Right atrium auricular region (tissue), 2 donors: ENCODE results near the gene GRK2. TPM values are rescaled to one million over a fixed set of nuclear protein-coding genes. Genes with fewer than 3 reads are reported as not detected.
"Not testable (repeated sequence)": the region's sequence is repeated elsewhere in the genome, so short reads cannot be mapped to it uniquely, and the experiment has no call there.

Source experiments
- DNase-seq: peaks from one replicate; pipeline ENCODE4 v3.0.0-alpha.2; 2019; ENCODE audit warnings: low spot score
- H3K27ac ChIP-seq, 2 donors: fragments of 200-600 bp; sonication (generic); 1 replicate in 1 of 2; 2 replicates in 1 of 2; pipeline ENCODE4 v1.5.1; 2016 to 2019
- H3K27me3 ChIP-seq, 2 donors: fragments of 200-600 bp; sonication (generic); one replicate each; pipeline versions ENCODE4 v1.5.1 to v1.6.0; 2017 to 2019
- H3K36me3 ChIP-seq: fragments of 200-600 bp; sonication (generic); one replicate; pipeline ENCODE4 v1.5.1; 2016
- H3K4me1 ChIP-seq, 2 donors: fragments of 200-600 bp; sonication (generic); one replicate each; pipeline versions ENCODE4 v1.5.1 to v1.6.0; 2017 to 2019
- H3K4me3 ChIP-seq, 2 donors: fragments of 200-600 bp; sonication (generic); 1 replicate in 1 of 2; 2 replicates in 1 of 2; pipeline ENCODE4 v1.5.1; 2017 to 2019; ENCODE audit warnings: mild to moderate bottlenecking in 1 of 2, moderate library complexity in 1 of 2
- H3K9me3 ChIP-seq, 2 donors: fragments of 200-600 bp; sonication (generic); one replicate each; pipeline ENCODE4 v1.5.1; 2019
- CTCF ChIP-seq, 2 donors: fragments of 200-600 bp; sonication (generic); IDR thresholded peaks; one replicate each; pipeline ENCODE4 v1.5.1; 2019; ENCODE audit warnings: antibody characterized with exemption in 2 of 2
- total RNA-seq, 2 donors: library from RNA; depleted of rRNA; stranded (reverse); fragments of >200 nt; gene quantifications; one replicate each; pipeline ENCODE4 v1.1.0, GENCODE V29; 2016

GRK2 gene
- total RNA-seq, 2 donors from 2014 or later, result 52.7 to 55.9 TPM

- Histone ChIP-seq H3K4me1 (peaks cover 0 to 7% of the 10 kb centered on the region in 2 donors), H3K36me3 (peaks cover 49% of the 10 kb centered on the region), H3K4me3 (no peak overlapping the region), H3K27me3 (no peaks in the 10 kb centered on the region), H3K27ac (no peak overlapping the region), H3K9me3 (no peaks in the 10 kb centered on the region)
- DNase-seq, result no peak
- no peak for TF ChIP-seq CTCF (IDR thresholded peaks at IDR 0.05)
These were observed 9.7 kb upstream of the GRK2 start for GRCh38 chr11:67256477-67257135.

GRCh38 chr11:67260406-67260805, 5.9 kb upstream of the GRK2 start:
- TF ChIP-seq CTCF (IDR thresholded peaks at IDR 0.05), result no peak
- H3K27ac ChIP-seq, result no peak overlapping the region
- H3K27me3 ChIP-seq, result no peaks in the 10 kb centered on the region
- no peaks in the 10 kb centered on the region for H3K9me3 ChIP-seq
- DNase-seq, result no peak
- H3K4me1 ChIP-seq, result peaks cover 0 to 25% of the 10 kb centered on the region in 2 donors
- H3K36me3 ChIP-seq, result peaks cover 11% of the 10 kb centered on the region
- no peak overlapping the region for H3K4me3 ChIP-seq

- not testable (repeated sequence) for H3K9me3 ChIP-seq, H3K27me3 ChIP-seq, DNase-seq, H3K36me3 ChIP-seq, H3K27ac ChIP-seq
- H3K4me1 ChIP-seq, result peaks cover 0 to 30% of the 10 kb centered on the region in 2 donors
- H3K4me3 ChIP-seq, result peak overlapping the region; percentile 14 to 37
These were observed 5.2 kb upstream of the GRK2 start for GRCh38 chr11:67260885-67261639.

- peaks cover 0 to 30% of the 10 kb centered on the region in 2 donors for H3K4me1 ChIP-seq
- no peak overlapping the region for H3K27ac ChIP-seq
- no peaks in the 10 kb centered on the region for H3K27me3 ChIP-seq
- H3K36me3 ChIP-seq, result no peaks in the 10 kb centered on the region
- DNase-seq, result no peak
- no peak for TF ChIP-seq CTCF (IDR thresholded peaks at IDR 0.05)
- no peaks in the 10 kb centered on the region for H3K9me3 ChIP-seq
- H3K4me3 ChIP-seq, result peak overlapping the region; percentile 14 to 37
These were observed 4.7 kb upstream of the GRK2 start for GRCh38 chr11:67261640-67261945.

- no peak for TF ChIP-seq CTCF (IDR thresholded peaks at IDR 0.05)
- no peak for DNase-seq
- Histone ChIP-seq H3K4me3 (peak overlapping the region in 1 of 2 donors; percentile 37), H3K36me3 (no peaks in the 10 kb centered on the region), H3K27me3 (no peaks in the 10 kb centered on the region), H3K27ac (no peak overlapping the region), H3K9me3 (no peaks in the 10 kb centered on the region), H3K4me1 (peaks cover 0 to 34% of the 10 kb centered on the region in 2 donors)
These were observed 4.2 kb upstream of the GRK2 start for GRCh38 chr11:67261946-67262681.
